NOMO-1 treated with DMSO at 0.1 percent for 48 hours (cell line): Measurements from ENCODE around the gene ERF.
"Not testable (repeated sequence)": the region's sequence is repeated elsewhere in the genome, so short reads cannot be mapped to it uniquely, and the experiment has no call there.

ENCODE experiments used
- DNase-seq: peaks from one replicate; lab custom pipeline; 2025; ENCODE audit not compliant: unreplicated experiment; lab: John Stamatoyannopoulos, UW

Gene ERF

GRCh38 chr19:42275517-42275916 is 20.6 kb upstream of the ERF start:
- DNase-seq = no peak

GRCh38 chr19:42275103-42275502 is 20.2 kb upstream of the ERF start:
- DNase-seq = no peak

- no peak for DNase-seq
Observed at GRCh38 chr19:42274065-42274682, 19.2 kb upstream of the ERF start.

- no peak for DNase-seq
Observed at GRCh38 chr19:42273407-42274064, 18.6 kb upstream of the ERF start.

GRCh38 chr19:42272989-42273406 is 18.1 kb upstream of the ERF start:
- no peak for DNase-seq

GRCh38 chr19:42272535-42272897 is 17.6 kb upstream of the ERF start:
- DNase-seq = no peak

- DNase-seq = no peak
Observed at GRCh38 chr19:42271861-42272534, 17.1 kb upstream of the ERF start.

- no peak for DNase-seq
Observed at GRCh38 chr19:42271045-42271419, 16.1 kb upstream of the ERF start.

- DNase-seq = peak; percentile 78
Observed at GRCh38 chr19:42270346-42271044, 15.6 kb upstream of the ERF start.

GRCh38 chr19:42269478-42270345 is 14.8 kb upstream of the ERF start:
- no peak for DNase-seq

GRCh38 chr19:42268704-42269477 is 14.0 kb upstream of the ERF start, which contains the start of gene CIC:
Gene CIC (plus strand): TSS chr19:42269252. CDS start chr19:42271784, 2,532 bp downstream.
- peak; percentile 100 for DNase-seq

GRCh38 chr19:42268142-42268703 is 13.3 kb upstream of the ERF start:
- DNase-seq = peak; percentile 99

- no peak for DNase-seq
Observed at GRCh38 chr19:42267644-42268141, 12.8 kb upstream of the ERF start.

- not testable (repeated sequence) for DNase-seq
Observed at GRCh38 chr19:42266928-42267603, 12.1 kb upstream of the ERF start.

- DNase-seq = not testable (repeated sequence)
Observed at GRCh38 chr19:42266105-42266504, 11.2 kb upstream of the ERF start.

- DNase-seq = no peak
Observed at GRCh38 chr19:42261763-42262162, 6.8 kb upstream of the ERF start.

- not testable (repeated sequence) for DNase-seq
Observed at GRCh38 chr19:42257842-42258241, 2.9 kb upstream of the ERF start.

GRCh38 chr19:42255766-42256745 is 1.1 kb upstream of the ERF start:
- peak; percentile 15 for DNase-seq
